HUES64 (cell line): ENCODE measurements around the gene IRF1.

ENCODE experiments used
- H3K27ac ChIP-seq: 2 replicates; pipeline ENCODE4 v1.7.0; 2013; ENCODE audit warnings: low read depth, low read length, inconsistent platforms
- H3K27me3 ChIP-seq: 2 replicates; pipeline ENCODE4 v1.6.1; 2013; ENCODE audit warnings: mild to moderate bottlenecking, low read length; ENCODE audit not compliant: insufficient read depth
- H3K36me3 ChIP-seq: 2 replicates; pipeline ENCODE4 v1.6.1; 2013; ENCODE audit warnings: mild to moderate bottlenecking, low read length; ENCODE audit not compliant: insufficient read depth
- H3K4me1 ChIP-seq: 2 replicates; pipeline ENCODE4 v1.6.1; 2013; ENCODE audit warnings: mild to moderate bottlenecking, low read length, moderate library complexity; ENCODE audit not compliant: insufficient read depth
- H3K4me3 ChIP-seq: 2 replicates; pipeline ENCODE4 v1.5.1; 2013; ENCODE audit warnings: mild to moderate bottlenecking, low read length, moderate library complexity
- H3K9ac ChIP-seq: 2 replicates; pipeline ENCODE4 v1.6.1; 2013; ENCODE audit warnings: mild to moderate bottlenecking, low read depth, low read length
- H3K9me3 ChIP-seq: 2 replicates; pipeline ENCODE4 v1.6.1; 2013; ENCODE audit warnings: low read depth, low read length; ENCODE audit not compliant: insufficient read depth
- WGBS: fragments of 150-250, 120-280 bp; methylation state at CpG from one replicate; pipeline ENCODE4 v1.1.7; 2013; ENCODE audit warnings: missing lambda C conversion rate; 5-methylcytosine and 5-hydroxymethylcytosine counted together

Gene IRF1

DNA sequence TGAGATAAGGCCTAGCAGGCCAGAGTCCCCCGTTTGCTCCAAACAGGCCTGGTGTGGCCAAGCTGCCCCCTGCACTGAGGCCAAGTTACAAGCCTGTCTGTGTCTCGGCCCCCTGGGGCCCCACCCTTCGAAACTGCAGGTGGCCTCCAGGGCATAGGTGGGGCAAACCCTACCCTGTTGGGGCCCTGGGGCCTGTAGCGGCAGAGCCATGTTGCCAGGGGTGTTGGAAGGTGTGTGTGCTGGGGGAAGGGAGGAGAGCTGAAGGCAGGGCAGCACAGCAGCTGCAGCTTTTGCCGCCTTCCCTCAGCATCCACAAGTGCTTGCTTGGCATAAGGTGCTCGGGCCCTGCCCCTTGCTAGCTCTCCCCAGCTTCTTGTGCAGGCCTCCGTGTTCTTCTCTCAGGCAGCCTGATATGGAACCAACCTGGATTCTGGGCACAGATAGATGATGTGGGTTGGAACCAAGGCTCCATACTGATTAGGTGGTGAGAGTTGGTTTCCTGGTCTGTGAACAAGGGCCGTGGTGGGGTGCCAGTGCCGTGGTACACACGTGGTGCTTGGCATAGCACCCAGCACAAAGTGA, 12.7 kb downstream of the IRF1 start:
- Histone ChIP-seq H3K4me3 (no peak overlapping the region), H3K9ac (no peak overlapping the region), H3K36me3 (peaks cover 2% of the 10 kb centered on the region; the same call in 1 of the 2 replicates), H3K4me1 (peaks cover 10% of the 10 kb centered on the region; the same call in 1 of the 2 replicates), H3K27me3 (no peaks in the 10 kb centered on the region), H3K9me3 (no peaks in the 10 kb centered on the region), H3K27ac (no peak overlapping the region)
- WGBS: 92% methylated on average over 10 of the region's 10 CpGs

DNA sequence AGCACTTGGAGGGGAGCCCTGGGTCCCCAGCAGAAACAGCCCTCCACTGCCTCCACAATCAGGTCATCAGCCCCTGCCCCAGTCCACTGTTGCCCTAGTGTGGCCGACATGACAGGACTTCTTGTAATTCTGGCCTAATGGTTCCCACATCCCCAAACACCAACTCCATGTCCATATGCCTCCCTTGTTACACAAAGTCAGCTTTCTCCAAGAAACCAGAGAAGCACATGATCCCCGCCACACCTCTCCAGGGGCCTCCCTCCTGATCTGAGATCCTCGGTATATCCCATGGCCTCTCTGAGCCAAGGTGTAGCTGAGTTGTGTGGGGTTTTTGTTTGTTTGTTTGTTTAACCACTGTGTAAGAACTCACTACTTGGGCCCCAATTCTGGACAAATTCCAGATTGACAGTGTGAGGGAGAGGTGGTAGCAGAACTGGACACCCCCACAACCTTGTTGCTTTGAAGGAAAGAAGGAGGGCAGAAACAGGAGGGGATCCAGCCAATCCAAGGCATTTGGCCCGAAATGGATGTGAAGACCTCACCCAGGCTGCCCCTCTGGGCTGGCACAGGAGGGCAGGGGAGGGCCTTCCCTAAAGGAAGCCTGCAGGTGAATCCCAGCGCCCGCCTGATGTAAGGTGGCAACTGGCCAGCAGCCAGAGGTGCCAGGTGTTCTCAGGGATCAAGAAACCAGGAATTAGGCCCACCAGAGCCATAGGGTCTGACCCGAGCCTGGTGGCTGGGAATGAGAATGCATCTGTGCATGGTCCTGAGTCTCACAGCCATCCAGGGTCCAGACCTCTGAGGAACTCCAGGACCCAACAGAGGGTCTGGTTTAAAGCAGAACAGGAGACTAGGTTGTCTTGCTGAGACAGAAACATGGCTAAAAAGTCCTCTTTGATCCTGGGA, 13.4 kb downstream of the IRF1 start:
- H3K4me3 ChIP-seq: no peak overlapping the region
- H3K27ac ChIP-seq: no peak overlapping the region
- no peaks in the 10 kb centered on the region for H3K9me3 ChIP-seq
- H3K4me1 ChIP-seq: peaks cover 10% of the 10 kb centered on the region; the same call in 1 of the 2 replicates
- no peak overlapping the region for H3K9ac ChIP-seq
- no peaks in the 10 kb centered on the region for H3K27me3 ChIP-seq
- peaks cover 2% of the 10 kb centered on the region; the same call in 1 of the 2 replicates for H3K36me3 ChIP-seq
- WGBS: 92% methylated on average over 7 of the region's 7 CpGs

DNA sequence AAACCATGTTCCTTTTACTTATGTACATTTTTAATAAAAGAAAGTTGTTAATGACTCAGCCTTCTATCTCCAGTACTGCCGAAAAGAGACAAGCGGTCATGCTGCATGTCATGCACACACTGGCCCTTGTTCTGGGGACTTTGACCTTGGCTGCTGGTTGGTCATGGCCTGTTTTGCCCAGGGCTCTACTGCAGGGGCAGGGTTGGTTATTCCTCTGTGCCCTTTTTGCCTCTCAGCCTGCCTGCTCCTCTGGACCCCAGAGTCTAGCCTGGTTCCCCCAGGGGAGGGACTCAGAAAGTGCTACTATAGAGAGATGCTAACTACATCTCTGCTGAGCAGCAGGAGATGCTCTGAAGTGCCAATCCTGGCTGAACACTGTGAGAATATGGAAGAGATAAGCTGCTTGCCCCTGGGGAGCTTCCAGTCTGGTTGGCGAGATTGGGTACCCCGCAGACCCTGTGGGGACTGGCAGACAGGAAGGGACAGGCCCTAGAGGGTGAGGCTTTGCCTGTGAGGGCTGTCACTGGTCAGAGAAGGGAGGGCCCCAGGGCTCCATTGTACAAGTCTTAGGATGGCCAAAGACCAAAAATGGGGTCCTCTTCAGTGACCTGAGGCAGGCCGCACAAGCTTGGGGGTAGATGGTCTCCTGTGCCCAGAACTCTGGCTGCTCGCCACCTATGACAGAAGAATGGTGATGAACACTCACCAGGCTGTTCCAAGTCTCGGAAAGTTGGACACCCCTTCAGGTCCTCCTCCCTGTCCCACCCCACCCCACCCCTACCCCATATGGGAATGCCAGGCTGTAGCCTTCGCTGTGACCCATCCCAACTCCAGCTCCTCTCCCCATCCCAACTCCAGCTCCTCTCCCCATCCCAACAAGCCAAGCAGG, 14.3 kb downstream of the IRF1 start:
- Histone ChIP-seq H3K36me3 (no peaks in the 10 kb centered on the region), H3K9ac (no peak overlapping the region), H3K27ac (no peak overlapping the region), H3K9me3 (no peaks in the 10 kb centered on the region), H3K4me1 (peaks cover 10% of the 10 kb centered on the region; the same call in 1 of the 2 replicates), H3K27me3 (no peaks in the 10 kb centered on the region), H3K4me3 (no peak overlapping the region)
- WGBS: 95% methylated on average over 8 of the region's 8 CpGs

DNA sequence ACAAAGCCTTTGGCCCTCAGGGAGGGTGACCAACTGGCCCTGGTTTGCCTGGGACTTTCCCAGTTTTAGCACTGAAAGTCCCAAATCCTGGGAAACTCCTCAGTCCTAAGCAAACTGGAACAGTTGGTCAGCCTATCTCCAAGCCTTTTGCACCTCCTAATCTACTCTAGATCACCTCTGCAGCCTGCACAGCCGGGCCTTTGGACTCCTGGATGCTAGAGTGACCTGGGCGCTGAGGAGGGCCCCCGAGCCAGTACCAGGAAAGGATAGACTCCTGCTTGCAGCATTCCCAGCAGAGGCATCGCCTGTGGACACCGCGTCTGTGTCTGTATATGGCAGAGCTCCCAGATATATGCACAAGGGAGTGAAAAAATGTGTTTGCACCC, 15.1 kb downstream of the IRF1 start:
- Histone ChIP-seq H3K9ac (no peak overlapping the region), H3K36me3 (no peaks in the 10 kb centered on the region), H3K4me3 (no peak overlapping the region), H3K27ac (no peak overlapping the region), H3K27me3 (no peaks in the 10 kb centered on the region), H3K4me1 (peaks cover 10% of the 10 kb centered on the region; the same call in 1 of the 2 replicates), H3K9me3 (no peaks in the 10 kb centered on the region)
- 91% methylated on average over 6 of the region's 6 CpGs for WGBS

DNA sequence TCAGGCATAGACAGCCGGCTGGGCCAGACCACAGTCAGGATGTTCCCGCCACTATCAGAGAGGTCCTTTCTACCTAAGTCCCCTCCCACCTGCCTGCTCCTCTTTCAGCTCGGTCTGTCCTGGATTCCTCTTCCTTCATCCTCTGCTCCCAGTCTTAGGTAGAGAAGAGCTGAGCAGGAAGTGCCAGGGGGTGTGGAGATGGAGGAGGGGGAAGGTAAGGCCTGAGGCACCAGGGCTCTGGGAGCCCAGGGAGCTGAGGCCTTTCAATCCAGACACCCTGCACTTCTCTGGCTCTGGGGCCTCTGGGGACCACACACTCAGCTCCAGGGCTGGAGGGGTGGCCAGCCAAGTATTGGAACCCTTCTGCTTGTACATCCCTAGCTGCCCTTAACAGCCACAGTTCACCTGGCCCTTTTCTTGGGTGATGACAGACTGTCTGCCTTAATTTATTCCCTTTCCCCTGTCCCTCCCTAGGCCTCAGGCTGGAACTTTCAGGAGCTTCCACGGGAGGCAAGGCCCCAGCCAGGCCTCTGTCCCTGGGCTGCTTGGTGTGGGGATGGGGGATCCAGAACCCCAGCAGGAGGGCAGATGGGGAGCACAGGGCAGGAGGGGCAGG, 15.6 kb downstream of the IRF1 start:
- Histone ChIP-seq H3K4me3 (no peak overlapping the region), H3K4me1 (peaks cover 10% of the 10 kb centered on the region; the same call in 1 of the 2 replicates), H3K9me3 (no peaks in the 10 kb centered on the region), H3K36me3 (no peaks in the 10 kb centered on the region), H3K27ac (no peak overlapping the region), H3K27me3 (no peaks in the 10 kb centered on the region), H3K9ac (no peak overlapping the region)
- WGBS: 20% methylated on average over 3 of the region's 4 CpGs

DNA sequence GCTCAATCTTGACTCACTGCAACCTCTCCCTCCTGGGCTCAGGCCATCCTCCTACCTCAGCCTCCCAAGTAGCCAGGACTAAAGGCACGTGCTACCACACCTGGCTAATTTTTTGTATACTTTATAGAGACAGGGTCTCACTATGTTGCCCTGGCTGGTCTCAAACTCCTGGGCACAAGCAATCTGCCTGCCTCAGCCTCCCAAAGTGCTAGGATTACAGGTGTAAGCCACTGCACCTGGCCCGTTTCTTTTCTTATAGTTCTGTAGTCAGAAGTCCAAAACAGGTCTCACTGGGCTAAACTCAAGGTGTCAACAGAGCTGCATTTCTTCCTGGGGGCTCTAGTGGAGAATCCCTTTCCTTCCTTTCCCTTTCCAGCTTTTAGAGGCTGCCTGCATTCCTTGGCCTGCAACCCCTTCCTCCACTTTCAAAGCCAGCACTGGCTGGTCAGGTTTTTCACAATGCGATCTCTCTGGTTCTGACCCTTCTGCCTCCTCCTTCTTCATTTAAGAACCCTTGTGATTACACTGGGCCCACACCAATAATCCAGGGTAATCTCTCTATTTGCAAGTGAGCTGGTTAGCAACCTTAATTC, 16.3 kb downstream of the IRF1 start:
- peaks cover 10% of the 10 kb centered on the region; the same call in 1 of the 2 replicates for H3K4me1 ChIP-seq
- H3K9ac ChIP-seq: no peak overlapping the region
- 86% methylated on average over 3 of the region's 3 CpGs for WGBS
- H3K4me3 ChIP-seq: no peak overlapping the region
- no peaks in the 10 kb centered on the region for H3K27me3 ChIP-seq
- no peaks in the 10 kb centered on the region for H3K36me3 ChIP-seq
- H3K9me3 ChIP-seq: no peaks in the 10 kb centered on the region
- no peak overlapping the region for H3K27ac ChIP-seq

DNA sequence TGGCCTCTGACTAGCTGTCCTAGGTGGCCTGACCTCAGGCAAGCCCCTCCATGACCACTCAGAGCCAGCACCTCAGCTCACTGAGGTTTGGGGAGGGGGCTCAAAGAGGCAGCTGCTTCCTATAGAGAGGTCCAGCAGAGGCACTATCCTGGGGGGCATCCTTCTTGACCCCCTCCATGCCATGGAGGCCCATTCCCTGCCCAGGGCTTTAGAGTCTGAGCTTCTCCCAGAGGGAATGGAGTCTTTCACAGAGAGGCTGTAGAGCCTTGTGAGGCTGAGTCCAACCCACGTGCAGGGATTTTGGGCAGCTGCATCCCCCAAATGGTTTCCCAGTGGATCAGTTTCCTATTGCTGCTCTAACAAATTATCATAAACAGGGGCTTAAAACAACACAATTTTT, 16.9 kb downstream of the IRF1 start:
- no peak overlapping the region for H3K9ac ChIP-seq
- no peaks in the 10 kb centered on the region for H3K27me3 ChIP-seq
- no peaks in the 10 kb centered on the region for H3K9me3 ChIP-seq
- H3K4me3 ChIP-seq: no peak overlapping the region
- WGBS: 94% methylated on average over 1 of the region's 1 CpG
- no peaks in the 10 kb centered on the region for H3K36me3 ChIP-seq
- peaks cover 10% of the 10 kb centered on the region; the same call in 1 of the 2 replicates for H3K4me1 ChIP-seq
- H3K27ac ChIP-seq: no peak overlapping the region

DNA sequence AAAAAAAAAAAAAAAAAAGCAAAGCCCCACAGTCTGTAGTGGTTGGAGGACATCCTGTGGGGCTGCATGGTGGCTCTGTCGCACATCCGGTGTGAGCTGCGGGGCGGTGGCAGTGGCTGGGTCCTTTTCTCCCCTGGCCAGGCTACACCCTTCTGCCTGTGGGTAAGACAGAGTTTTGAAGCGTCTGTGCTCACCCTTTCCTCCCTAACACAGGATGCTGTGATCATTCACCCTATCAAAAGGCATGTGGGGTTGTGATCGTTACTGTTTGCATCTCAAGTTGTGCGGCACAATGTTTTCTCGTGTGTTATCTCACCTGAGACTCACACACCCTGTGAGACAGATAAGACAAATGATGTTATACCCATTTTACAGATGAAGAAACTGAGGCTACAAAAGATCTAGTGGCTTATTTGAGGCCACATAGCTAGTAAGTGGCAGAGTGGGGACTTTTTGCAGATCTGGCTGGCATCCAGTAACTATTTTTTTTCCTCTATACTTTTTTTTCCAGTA, 17.5 kb downstream of the IRF1 start:
- Histone ChIP-seq H3K27ac (no peak overlapping the region), H3K9ac (no peak overlapping the region), H3K36me3 (no peaks in the 10 kb centered on the region), H3K9me3 (no peaks in the 10 kb centered on the region), H3K4me3 (no peak overlapping the region), H3K27me3 (no peaks in the 10 kb centered on the region), H3K4me1 (peaks cover 10% of the 10 kb centered on the region; the same call in 1 of the 2 replicates)
- 96% methylated on average over 8 of the region's 8 CpGs for WGBS

DNA sequence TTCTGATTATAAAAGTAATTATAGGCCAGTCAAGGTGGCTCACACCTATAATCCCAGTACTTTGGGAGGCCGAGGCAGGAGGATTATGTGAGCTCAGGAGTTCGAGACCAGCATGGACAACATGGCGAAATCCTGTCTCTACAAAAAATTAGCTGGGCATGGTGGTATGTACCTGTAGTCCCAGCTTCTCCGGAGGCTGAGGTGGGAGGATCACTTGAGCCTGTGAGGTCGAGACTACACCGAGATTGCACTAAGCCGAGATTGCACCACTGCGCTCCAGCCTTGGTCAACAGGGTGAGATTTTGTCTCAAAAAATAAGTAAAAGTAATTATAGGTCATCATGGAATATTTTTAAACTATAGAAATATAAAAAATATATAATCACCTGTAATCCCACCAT, 18.1 kb downstream of the IRF1 start:
- no peaks in the 10 kb centered on the region for H3K9me3 ChIP-seq
- H3K4me3 ChIP-seq: no peak overlapping the region
- H3K27me3 ChIP-seq: no peaks in the 10 kb centered on the region
- H3K4me1 ChIP-seq: peaks cover 10% of the 10 kb centered on the region; the same call in 1 of the 2 replicates
- no peak overlapping the region for H3K9ac ChIP-seq
- no peaks in the 10 kb centered on the region for H3K36me3 ChIP-seq
- 96% methylated on average over 8 of the region's 8 CpGs for WGBS
- no peak overlapping the region for H3K27ac ChIP-seq

DNA sequence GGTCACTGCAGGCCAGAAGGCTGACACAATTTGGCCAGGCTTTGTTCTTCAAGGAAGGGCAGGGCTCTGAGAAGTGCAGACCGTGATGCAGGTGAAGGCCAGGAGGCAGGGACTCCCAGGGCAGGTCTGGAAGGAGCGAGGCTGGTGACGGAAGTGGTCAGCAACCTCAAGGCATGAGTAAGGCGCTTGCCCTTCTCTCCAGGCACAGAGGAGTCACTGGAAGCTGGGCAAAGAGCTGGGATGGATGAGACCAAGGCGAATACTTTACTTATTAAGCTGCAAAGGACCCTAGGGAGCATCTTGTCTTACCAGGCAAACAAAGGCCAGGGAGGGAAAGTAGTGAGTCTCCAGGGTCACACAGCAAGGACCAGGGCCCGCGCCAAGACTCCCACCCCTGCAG, 18.6 kb downstream of the IRF1 start:
- H3K4me3 ChIP-seq: no peak overlapping the region
- H3K9me3 ChIP-seq: no peaks in the 10 kb centered on the region
- H3K27ac ChIP-seq: no peak overlapping the region
- H3K4me1 ChIP-seq: peaks cover 10% of the 10 kb centered on the region; the same call in 1 of the 2 replicates
- H3K27me3 ChIP-seq: no peaks in the 10 kb centered on the region
- 87% methylated on average over 7 of the region's 7 CpGs for WGBS
- no peak overlapping the region for H3K9ac ChIP-seq
- no peaks in the 10 kb centered on the region for H3K36me3 ChIP-seq
